Breast epithelium (tissue), 4 donors: Measurements from ENCODE around the gene GPNMB. TPM values are rescaled to one million over a fixed set of nuclear protein-coding genes. Genes with fewer than 3 reads are reported as not detected.

Source experiments
- DNase-seq, 2 donors: peaks; one replicate each; pipeline ENCODE4 v3.0.0-alpha.2; 2019; ENCODE audit warnings: low spot score in 2 of 2
- H3K27ac ChIP-seq, 2 donors: fragments of 200-600 bp; sonication (generic) in 1 of 2; one replicate each; pipeline ENCODE4 v1.5.1; 2016 to 2019; ENCODE audit warnings: mild to moderate bottlenecking in 1 of 2
- H3K27me3 ChIP-seq, 2 donors: fragments of 200-600 bp; sonication (generic) in 1 of 2; one replicate each; pipeline versions ENCODE4 v1.5.1 to v1.6.0; 2017 to 2019; ENCODE audit warnings: control low read depth in 1 of 2, mild to moderate bottlenecking in 1 of 2
- H3K36me3 ChIP-seq: fragments of 200-600 bp; one replicate; pipeline ENCODE4 v1.5.1; 2019
- H3K4me1 ChIP-seq, 2 donors: fragments of 200-600 bp; sonication (generic); one replicate each; pipeline ENCODE4 v1.5.1; 2016 to 2019; ENCODE audit warnings: control low read depth in 1 of 2
- H3K4me3 ChIP-seq, 3 donors: fragments of 200-600 bp; sonication (generic); 1 replicate in 2 of 3; 2 replicates in 1 of 3; pipeline ENCODE4 v1.5.1; 2016 to 2019; ENCODE audit warnings: mild to moderate bottlenecking in 3 of 3, moderate library complexity in 2 of 3
- H3K9me3 ChIP-seq, 2 donors: fragments of 200-600 bp; sonication (generic) in 1 of 2; one replicate each; pipeline ENCODE4 v1.5.1; 2016 to 2019; ENCODE audit warnings: control low read depth in 1 of 2
- POLR2A ChIP-seq: fragments of 450-650 bp; IDR thresholded peaks from one replicate; pipeline ENCODE4 v1.6.1; 2016; ENCODE audit warnings: antibody characterized with exemption, mild to moderate bottlenecking, moderate library complexity
- POLR2AphosphoS5 ChIP-seq, 3 donors: sonication (generic); formaldehyde crosslinking; IDR thresholded peaks; one replicate each; pipeline ENCODE4 v1.6.1; 2017; ENCODE audit warnings: antibody characterized with exemption in 3 of 3
- intact Hi-C: fragments of 100-400 bp; cut with DNase I; formaldehyde crosslinking; loops from one replicate; pipeline ENCODE4 v1.15.1; 2023; ENCODE audit warnings: low total_unique reads
- total RNA-seq, 3 donors: library from RNA; depleted of rRNA; stranded (reverse); fragments of >200 nt; gene quantifications; one replicate each; pipeline ENCODE4 v1.1.0, GENCODE V29; 2016
- TF ChIP-seq, protein P1 (sequence below), 3 donors: fragments of 450-650 bp; IDR thresholded peaks; one replicate each; pipeline ENCODE4 v1.5.1; 2016 to 2017; ENCODE audit warnings: antibody characterized with exemption in 3 of 3, mild to moderate bottlenecking in 3 of 3, moderate library complexity in 3 of 3

The GPNMB gene
- total RNA-seq, 3 donors from 2014 or later: 86.9 to 460 (median 335) TPM

- H3K4me3 ChIP-seq: no peak overlapping the region
- H3K27me3 ChIP-seq: no peaks in the 10 kb centered on the region
- H3K9me3 ChIP-seq: no peaks in the 10 kb centered on the region
- H3K36me3 ChIP-seq: no peaks in the 10 kb centered on the region
- intact Hi-C loops: no loop called here
- no peak for DNase-seq
- H3K27ac ChIP-seq: no peak overlapping the region
- TF ChIP-seq POLR2A (no peak), POLR2AphosphoS5 (IDR thresholded peaks at IDR 0.05) (no peak)
- TF ChIP-seq, protein P1, sequence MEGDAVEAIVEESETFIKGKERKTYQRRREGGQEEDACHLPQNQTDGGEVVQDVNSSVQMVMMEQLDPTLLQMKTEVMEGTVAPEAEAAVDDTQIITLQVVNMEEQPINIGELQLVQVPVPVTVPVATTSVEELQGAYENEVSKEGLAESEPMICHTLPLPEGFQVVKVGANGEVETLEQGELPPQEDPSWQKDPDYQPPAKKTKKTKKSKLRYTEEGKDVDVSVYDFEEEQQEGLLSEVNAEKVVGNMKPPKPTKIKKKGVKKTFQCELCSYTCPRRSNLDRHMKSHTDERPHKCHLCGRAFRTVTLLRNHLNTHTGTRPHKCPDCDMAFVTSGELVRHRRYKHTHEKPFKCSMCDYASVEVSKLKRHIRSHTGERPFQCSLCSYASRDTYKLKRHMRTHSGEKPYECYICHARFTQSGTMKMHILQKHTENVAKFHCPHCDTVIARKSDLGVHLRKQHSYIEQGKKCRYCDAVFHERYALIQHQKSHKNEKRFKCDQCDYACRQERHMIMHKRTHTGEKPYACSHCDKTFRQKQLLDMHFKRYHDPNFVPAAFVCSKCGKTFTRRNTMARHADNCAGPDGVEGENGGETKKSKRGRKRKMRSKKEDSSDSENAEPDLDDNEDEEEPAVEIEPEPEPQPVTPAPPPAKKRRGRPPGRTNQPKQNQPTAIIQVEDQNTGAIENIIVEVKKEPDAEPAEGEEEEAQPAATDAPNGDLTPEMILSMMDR (IDR thresholded peaks at IDR 0.05): no peak
- H3K4me1 ChIP-seq: no peaks in the 10 kb centered on the region
These were observed 34.2 kb upstream of the GPNMB start for GRCh38 chr7:23212395-23212794.

DNA sequence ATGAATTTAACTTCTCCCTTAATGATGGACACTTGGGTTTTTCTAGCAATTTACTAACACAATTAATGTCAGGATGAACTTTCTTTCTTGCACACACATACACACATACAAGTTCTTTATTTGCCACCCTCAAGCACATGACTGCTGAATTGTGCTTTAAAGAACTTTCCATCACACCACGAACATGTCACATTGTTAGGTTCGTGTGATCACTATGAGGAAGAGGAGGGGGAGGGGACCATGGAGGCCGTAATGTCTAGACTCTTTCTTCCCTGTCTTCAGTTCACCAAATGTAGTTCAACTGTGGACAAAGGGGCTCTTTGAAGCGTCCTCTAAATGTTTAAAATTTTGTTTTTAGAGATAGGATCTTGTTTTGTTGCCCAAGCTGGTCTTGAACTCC, 33.7 kb upstream of the GPNMB start:
- Histone ChIP-seq H3K4me3 (no peak overlapping the region), H3K4me1 (no peaks in the 10 kb centered on the region), H3K27ac (no peak overlapping the region), H3K36me3 (no peaks in the 10 kb centered on the region), H3K27me3 (no peaks in the 10 kb centered on the region), H3K9me3 (no peaks in the 10 kb centered on the region)
- TF ChIP-seq POLR2A: no peak
- no peak for TF ChIP-seq POLR2AphosphoS5 (IDR thresholded peaks at IDR 0.05)
- TF ChIP-seq, protein P1 (IDR thresholded peaks at IDR 0.05): no peak
- intact Hi-C loops: no loop called here
- no peak for DNase-seq

DNA sequence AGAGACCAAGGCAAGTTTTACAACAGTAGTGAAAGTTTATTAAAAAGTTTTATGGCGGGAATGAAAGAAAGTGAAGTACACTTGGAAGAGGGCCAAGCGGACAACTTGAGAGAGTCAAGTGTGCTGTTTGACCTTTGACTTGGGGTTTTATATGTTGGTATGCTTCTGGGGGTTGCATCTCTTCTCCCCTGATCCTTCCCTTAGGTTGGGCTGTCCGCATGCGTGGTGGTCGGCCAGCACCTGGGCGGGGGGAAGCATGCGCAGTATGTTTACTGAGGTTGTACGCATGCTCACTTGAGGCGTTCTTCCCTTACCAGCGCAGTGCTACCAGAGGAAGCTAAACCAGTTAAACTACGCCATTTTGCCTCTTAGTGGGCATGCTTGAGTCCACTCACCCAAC, 32.8 kb upstream of the GPNMB start:
- H3K27me3 ChIP-seq: no peaks in the 10 kb centered on the region
- H3K36me3 ChIP-seq: no peaks in the 10 kb centered on the region
- no peaks in the 10 kb centered on the region for H3K4me1 ChIP-seq
- intact Hi-C loops: no loop called here
- no peak for DNase-seq
- H3K4me3 ChIP-seq: no peak overlapping the region
- H3K9me3 ChIP-seq: no peaks in the 10 kb centered on the region
- TF ChIP-seq POLR2A: no peak
- TF ChIP-seq, protein P1 (IDR thresholded peaks at IDR 0.05): no peak
- TF ChIP-seq POLR2AphosphoS5 (IDR thresholded peaks at IDR 0.05): no peak
- no peak overlapping the region for H3K27ac ChIP-seq

- Histone ChIP-seq H3K27ac (no peak overlapping the region), H3K27me3 (no peaks in the 10 kb centered on the region), H3K9me3 (no peaks in the 10 kb centered on the region), H3K4me1 (no peaks in the 10 kb centered on the region), H3K4me3 (no peak overlapping the region), H3K36me3 (no peaks in the 10 kb centered on the region)
- intact Hi-C loops: no loop called here
- TF ChIP-seq, protein P1 (IDR thresholded peaks at IDR 0.05): no peak
- TF ChIP-seq POLR2AphosphoS5 (IDR thresholded peaks at IDR 0.05): no peak
- TF ChIP-seq POLR2A: no peak
- no peak for DNase-seq
These were observed 32.2 kb upstream of the GPNMB start for GRCh38 chr7:23214423-23214822.

- intact Hi-C loops: no loop called here
- Histone ChIP-seq H3K27ac (no peak overlapping the region), H3K4me3 (no peak overlapping the region), H3K4me1 (no peaks in the 10 kb centered on the region), H3K27me3 (no peaks in the 10 kb centered on the region), H3K36me3 (no peaks in the 10 kb centered on the region), H3K9me3 (no peaks in the 10 kb centered on the region)
- no peak for TF ChIP-seq POLR2A
- TF ChIP-seq, protein P1 (IDR thresholded peaks at IDR 0.05): no peak
- no peak for TF ChIP-seq POLR2AphosphoS5 (IDR thresholded peaks at IDR 0.05)
- DNase-seq: no peak
These were observed 31.6 kb upstream of the GPNMB start for GRCh38 chr7:23214938-23215337.
